HFF-Myc (cell line): ENCODE results near the gene LRCOL1.

ENCODE experiments used
- DNase-seq: peaks from one replicate; pipeline ENCODE4 v3.0.0-alpha.2; 2011; ENCODE audit warnings: low read depth; ENCODE audit errors: extremely low read depth
- H3K4me3 ChIP-seq: replicated peaks from 2 replicates; pipeline ENCODE4 v1.5.1; 2011; ENCODE audit warnings: low read depth, mild to moderate bottlenecking, control low read depth, low read length
- CTCF ChIP-seq: IDR thresholded peaks from 2 replicates; pipeline ENCODE4 v1.5.1; 2012; ENCODE audit warnings: mild to moderate bottlenecking, low read depth, low read length, control low read depth; ENCODE audit errors: missing control alignments

The LRCOL1 gene

GRCh38 chr12:132617135-132617701 lies 6.8 kb upstream of the LRCOL1 start:
- H3K4me3 ChIP-seq = no peak overlapping the region
- TF ChIP-seq CTCF = no peak
- no peak for DNase-seq

GRCh38 chr12:132615579-132616038 lies 5.2 kb upstream of the LRCOL1 start:
- no peak for DNase-seq
- no peak for TF ChIP-seq CTCF
- H3K4me3 ChIP-seq = no peak overlapping the region

GRCh38 chr12:132614861-132615578 lies 4.6 kb upstream of the LRCOL1 start:
- peak; percentile 66 for DNase-seq
- H3K4me3 ChIP-seq = no peak overlapping the region
- TF ChIP-seq CTCF = peak; percentile 85

- no peak for TF ChIP-seq CTCF
- H3K4me3 ChIP-seq = no peak overlapping the region
- no peak for DNase-seq
These were observed 3.6 kb upstream of the LRCOL1 start for GRCh38 chr12:132614029-132614428.

- TF ChIP-seq CTCF = no peak
- no peak for DNase-seq
- H3K4me3 ChIP-seq = no peak overlapping the region
These were observed 1.2 kb upstream of the LRCOL1 start for GRCh38 chr12:132611620-132612019.

GRCh38 chr12:132610866-132611602 lies 652 bp upstream of the LRCOL1 start:
- DNase-seq = no peak
- H3K4me3 ChIP-seq = no peak overlapping the region
- no peak for TF ChIP-seq CTCF
